Chondrocyte (in vitro differentiated cells): ENCODE measurements around the gene GBP7. TPM values are rescaled to one million over a fixed set of nuclear protein-coding genes. Genes with fewer than 3 reads are reported as not detected.

Experiments
- DNase-seq: peaks from one replicate; pipeline ENCODE4 v3.0.0; 2021; ENCODE audit warnings: mixed read lengths, low spot score
- H3K27ac Mint-ChIP-seq: one replicate; pipeline ENCODE4 v1.8.0; 2021; ENCODE audit warnings: mild to moderate bottlenecking, moderate library complexity, mixed read lengths; ENCODE audit not compliant: unreplicated experiment
- H3K27me3 Mint-ChIP-seq: 2 replicates; pipeline ENCODE4 v1.8.0; 2021; ENCODE audit warnings: low read depth, mixed read lengths
- H3K36me3 Mint-ChIP-seq: 2 replicates; pipeline ENCODE4 v1.8.0; 2021; ENCODE audit warnings: low read depth, mixed read lengths
- H3K4me1 Mint-ChIP-seq: 2 replicates; pipeline ENCODE4 v1.8.0; 2021; ENCODE audit warnings: low read depth, mild to moderate bottlenecking, mixed read lengths
- H3K4me3 Mint-ChIP-seq: one replicate; pipeline ENCODE4 v1.8.0; 2021; ENCODE audit warnings: mild to moderate bottlenecking, moderate library complexity, mixed read lengths; ENCODE audit not compliant: unreplicated experiment
- H3K9me3 Mint-ChIP-seq: 2 replicates; pipeline ENCODE4 v1.8.0; 2021; ENCODE audit warnings: low read depth, mixed read lengths
- total RNA-seq: library from RNA; stranded (reverse); gene quantifications from 3 replicates; pipeline ENCODE4 v1.2.1, GENCODE V29; 2021
- TF ChIP-seq, protein P1 (sequence below): fragments of 200-600 bp; sonication (generic); IDR thresholded peaks from 2 replicates; pipeline ENCODE4 v1.5.0; 2021; ENCODE audit warnings: antibody characterized with exemption, mild to moderate bottlenecking, moderate library complexity

GBP7 gene
- total RNA-seq, 1 donor from 2014 or later: not detected

DNA sequence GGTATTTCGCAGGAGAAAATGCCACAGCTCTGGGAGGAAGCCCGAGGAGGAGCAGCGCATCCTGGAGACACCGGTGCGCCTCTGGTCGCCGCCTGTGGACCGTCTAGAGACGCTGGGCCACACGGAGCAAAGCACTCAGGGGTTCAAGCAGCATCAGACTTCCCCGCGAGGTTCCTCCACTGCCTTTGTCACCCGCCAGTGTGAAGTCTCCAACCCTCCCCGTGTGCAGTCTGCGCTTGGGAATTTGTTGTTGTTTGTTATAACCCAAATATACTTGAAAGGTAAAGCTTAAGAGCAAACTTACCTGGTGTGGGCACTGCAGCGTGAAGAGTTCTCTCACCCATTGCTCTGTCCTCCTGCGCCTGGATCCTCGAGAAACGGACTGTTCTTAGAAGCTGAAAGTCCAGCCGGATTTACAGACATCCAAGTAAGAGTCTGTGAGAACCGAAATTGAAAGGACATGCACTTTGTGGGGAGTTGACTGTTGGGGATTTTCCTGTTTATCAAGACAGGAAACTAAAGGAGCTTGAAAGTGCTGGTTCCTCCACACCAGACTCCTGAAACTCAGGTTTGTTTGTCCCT is 22.8 kb upstream of the GBP7 start, which contains the start of gene GBP4:
GBP4 (minus strand) TSS at position 452 of the 582 bp plus-strand sequence; CDS start at position 344, 108 bp downstream.
- DNase-seq: no peak
- no peaks in the 10 kb centered on the region for H3K4me1 Mint-ChIP-seq
- H3K4me3 Mint-ChIP-seq: no peak within 1 kb of the TSS
- peaks cover 3% of the 10 kb centered on the region for H3K27me3 Mint-ChIP-seq
- no peaks in the 10 kb centered on the region for H3K36me3 Mint-ChIP-seq
- TF ChIP-seq, protein P1, sequence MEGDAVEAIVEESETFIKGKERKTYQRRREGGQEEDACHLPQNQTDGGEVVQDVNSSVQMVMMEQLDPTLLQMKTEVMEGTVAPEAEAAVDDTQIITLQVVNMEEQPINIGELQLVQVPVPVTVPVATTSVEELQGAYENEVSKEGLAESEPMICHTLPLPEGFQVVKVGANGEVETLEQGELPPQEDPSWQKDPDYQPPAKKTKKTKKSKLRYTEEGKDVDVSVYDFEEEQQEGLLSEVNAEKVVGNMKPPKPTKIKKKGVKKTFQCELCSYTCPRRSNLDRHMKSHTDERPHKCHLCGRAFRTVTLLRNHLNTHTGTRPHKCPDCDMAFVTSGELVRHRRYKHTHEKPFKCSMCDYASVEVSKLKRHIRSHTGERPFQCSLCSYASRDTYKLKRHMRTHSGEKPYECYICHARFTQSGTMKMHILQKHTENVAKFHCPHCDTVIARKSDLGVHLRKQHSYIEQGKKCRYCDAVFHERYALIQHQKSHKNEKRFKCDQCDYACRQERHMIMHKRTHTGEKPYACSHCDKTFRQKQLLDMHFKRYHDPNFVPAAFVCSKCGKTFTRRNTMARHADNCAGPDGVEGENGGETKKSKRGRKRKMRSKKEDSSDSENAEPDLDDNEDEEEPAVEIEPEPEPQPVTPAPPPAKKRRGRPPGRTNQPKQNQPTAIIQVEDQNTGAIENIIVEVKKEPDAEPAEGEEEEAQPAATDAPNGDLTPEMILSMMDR: no peak
- H3K9me3 Mint-ChIP-seq: no peaks in the 10 kb centered on the region
- H3K27ac Mint-ChIP-seq: no peak within 1 kb of the TSS

DNA sequence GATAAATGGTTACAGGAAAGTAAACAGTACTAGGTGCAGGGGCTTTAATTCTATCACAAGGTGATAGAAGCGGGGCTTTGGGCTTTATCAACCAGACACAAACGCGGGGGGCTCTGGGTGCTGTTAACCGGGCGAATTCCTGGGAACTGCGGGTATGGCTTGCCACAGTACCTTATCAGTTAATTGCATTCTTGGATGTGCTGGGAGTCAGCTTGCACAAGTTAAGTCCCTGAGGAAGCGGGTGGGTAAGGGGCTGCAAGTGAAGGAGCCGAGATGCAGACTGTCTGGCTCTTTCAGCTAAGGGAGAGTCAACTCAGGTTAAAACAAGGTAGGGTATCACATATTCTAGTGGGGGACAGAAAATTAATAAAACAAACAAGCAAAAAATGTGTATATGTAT is 22.3 kb upstream of the GBP7 start:
- no peak for DNase-seq
- no peak overlapping the region for H3K27ac Mint-ChIP-seq
- no peaks in the 10 kb centered on the region for H3K36me3 Mint-ChIP-seq
- H3K4me3 Mint-ChIP-seq: no peak overlapping the region
- peaks cover 3% of the 10 kb centered on the region for H3K27me3 Mint-ChIP-seq
- no peaks in the 10 kb centered on the region for H3K9me3 Mint-ChIP-seq
- no peaks in the 10 kb centered on the region for H3K4me1 Mint-ChIP-seq
- TF ChIP-seq, protein P1: no peak

DNA sequence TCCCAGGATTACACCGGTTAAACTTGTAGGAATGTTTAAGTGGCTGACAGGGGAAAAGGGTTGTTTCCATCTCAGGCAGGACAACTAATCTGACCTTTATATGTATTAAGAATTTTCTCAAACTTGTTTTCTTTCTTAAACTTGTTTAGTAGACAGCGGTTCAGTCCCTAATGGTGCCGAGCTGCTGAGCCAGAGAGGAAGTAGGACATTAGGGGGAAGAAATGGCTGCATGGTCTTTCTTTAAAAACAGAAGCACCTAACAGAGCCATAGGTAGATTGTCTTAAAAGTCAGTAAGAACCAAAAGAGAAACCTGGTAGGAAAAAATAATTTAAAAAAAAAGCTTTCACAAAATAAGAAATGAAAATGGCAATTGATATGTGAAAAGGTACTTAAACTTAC is 19.7 kb upstream of the GBP7 start:
- Mint-ChIP-seq H3K36me3 (no peaks in the 10 kb centered on the region), H3K27ac (no peak overlapping the region), H3K4me3 (no peak overlapping the region), H3K4me1 (no peaks in the 10 kb centered on the region), H3K27me3 (peaks cover 3% of the 10 kb centered on the region), H3K9me3 (no peaks in the 10 kb centered on the region)
- DNase-seq: no peak
- TF ChIP-seq, protein P1: no peak

- no peak overlapping the region for H3K27ac Mint-ChIP-seq
- no peak for DNase-seq
- no peaks in the 10 kb centered on the region for H3K9me3 Mint-ChIP-seq
- H3K4me1 Mint-ChIP-seq: no peaks in the 10 kb centered on the region
- TF ChIP-seq, protein P1: no peak
- peaks cover 11% of the 10 kb centered on the region for H3K27me3 Mint-ChIP-seq
- no peak overlapping the region for H3K4me3 Mint-ChIP-seq
- H3K36me3 Mint-ChIP-seq: no peaks in the 10 kb centered on the region
Measured at GRCh38 chr1:89191314-89191713, 15.5 kb upstream of the GBP7 start.

DNA sequence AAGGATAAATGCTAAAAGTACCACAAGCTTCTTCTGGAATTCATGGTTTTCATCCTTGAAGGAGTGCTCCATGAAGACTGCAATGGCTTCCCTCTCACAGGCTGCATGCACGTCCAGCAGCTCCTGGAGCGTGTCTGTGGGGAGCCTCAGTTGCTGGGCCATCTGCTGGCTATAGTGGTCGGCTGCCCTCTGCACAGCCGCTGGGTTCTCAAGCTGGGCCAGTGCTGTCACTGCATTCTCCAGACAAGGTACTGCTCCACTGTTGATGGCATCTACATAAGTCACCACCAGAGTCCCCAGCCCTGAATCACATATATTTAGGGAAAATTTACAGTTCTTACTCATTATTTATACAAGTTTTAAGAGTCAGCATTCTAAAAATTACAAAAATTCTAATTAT is 14.2 kb upstream of the GBP7 start:
- no peaks in the 10 kb centered on the region for H3K9me3 Mint-ChIP-seq
- no peaks in the 10 kb centered on the region for H3K36me3 Mint-ChIP-seq
- H3K4me3 Mint-ChIP-seq: no peak overlapping the region
- TF ChIP-seq, protein P1: no peak
- H3K27me3 Mint-ChIP-seq: peaks cover 11% of the 10 kb centered on the region
- H3K27ac Mint-ChIP-seq: no peak overlapping the region
- no peaks in the 10 kb centered on the region for H3K4me1 Mint-ChIP-seq
- no peak for DNase-seq
